ENCODE results near the gene UQCC2. TPM values are rescaled to one million over a fixed set of nuclear protein-coding genes. Genes with fewer than 3 reads are reported as not detected.

Gene UQCC2
- total RNA-seq, 1 donor from 2014 or later: 54.9 TPM

- DNase-seq (ENCODE audit: low spot score): no peak
- no peak for TF ChIP-seq CTCF (IDR thresholded peaks at IDR 0.05; ENCODE audit: unreplicated experiment)
- Mint-ChIP-seq H3K27me3 (ENCODE audit: unreplicated experiment) (peaks cover 30% of the 10 kb centered on the region), H3K9me3 (ENCODE audit: unreplicated experiment) (no peaks in the 10 kb centered on the region), H3K27ac (ENCODE audit: unreplicated experiment) (peak overlapping the region; percentile 16), H3K4me1 (ENCODE audit: unreplicated experiment) (peaks cover 22% of the 10 kb centered on the region), H3K36me3 (ENCODE audit: low read depth, unreplicated experiment) (peaks cover 52% of the 10 kb centered on the region), H3K4me3 (ENCODE audit: unreplicated experiment) (peak overlapping the region; percentile 63)
Observed at GRCh38 chr6:33689148-33689494, 22.4 kb downstream of the UQCC2 start.

GRCh38 chr6:33688451-33689147 lies 22.9 kb downstream of the UQCC2 start:
- no peak for DNase-seq (ENCODE audit: low spot score)
- Mint-ChIP-seq H3K9me3 (ENCODE audit: unreplicated experiment) (no peaks in the 10 kb centered on the region), H3K27me3 (ENCODE audit: unreplicated experiment) (peaks cover 28% of the 10 kb centered on the region), H3K27ac (ENCODE audit: unreplicated experiment) (peak overlapping the region; percentile 13), H3K4me1 (ENCODE audit: unreplicated experiment) (peaks cover 17% of the 10 kb centered on the region), H3K36me3 (ENCODE audit: low read depth, unreplicated experiment) (peaks cover 49% of the 10 kb centered on the region), H3K4me3 (ENCODE audit: unreplicated experiment) (no peak overlapping the region)
- TF ChIP-seq CTCF (IDR thresholded peaks at IDR 0.05; ENCODE audit: unreplicated experiment): no peak

GRCh38 chr6:33688006-33688405 lies 23.5 kb downstream of the UQCC2 start:
- no peak for TF ChIP-seq CTCF (IDR thresholded peaks at IDR 0.05; ENCODE audit: unreplicated experiment)
- peaks cover 49% of the 10 kb centered on the region for H3K36me3 Mint-ChIP-seq (ENCODE audit: low read depth, unreplicated experiment)
- H3K27me3 Mint-ChIP-seq (ENCODE audit: unreplicated experiment): peaks cover 28% of the 10 kb centered on the region
- peaks cover 12% of the 10 kb centered on the region for H3K4me1 Mint-ChIP-seq (ENCODE audit: unreplicated experiment)
- H3K27ac Mint-ChIP-seq (ENCODE audit: unreplicated experiment): no peak overlapping the region
- no peak for DNase-seq (ENCODE audit: low spot score)
- H3K9me3 Mint-ChIP-seq (ENCODE audit: unreplicated experiment): no peaks in the 10 kb centered on the region
- no peak overlapping the region for H3K4me3 Mint-ChIP-seq (ENCODE audit: unreplicated experiment)

- TF ChIP-seq CTCF (IDR thresholded peaks at IDR 0.05; ENCODE audit: unreplicated experiment): no peak
- no peak for DNase-seq (ENCODE audit: low spot score)
- Mint-ChIP-seq H3K36me3 (ENCODE audit: low read depth, unreplicated experiment) (peaks cover 46% of the 10 kb centered on the region), H3K27me3 (ENCODE audit: unreplicated experiment) (peaks cover 22% of the 10 kb centered on the region), H3K4me3 (ENCODE audit: unreplicated experiment) (no peak overlapping the region), H3K27ac (ENCODE audit: unreplicated experiment) (no peak overlapping the region), H3K4me1 (ENCODE audit: unreplicated experiment) (peaks cover 5% of the 10 kb centered on the region), H3K9me3 (ENCODE audit: unreplicated experiment) (no peaks in the 10 kb centered on the region)
Observed at GRCh38 chr6:33686981-33687975, 24.2 kb downstream of the UQCC2 start.

All from endothelial cell (in vitro differentiated cells).